Globus pallidus (tissue), 1 donor: ENCODE results near the gene KIF6.
"Not testable (repeated sequence)": the region's sequence is repeated elsewhere in the genome, so short reads cannot be mapped to it uniquely, and the experiment has no call there.

Experiments used
- DNase-seq: peaks from one replicate; pipeline ENCODE4 v3.0.0-alpha.2; 2015; ENCODE audit warnings: low spot score

Gene KIF6

GRCh38 chr6:39499053-39499452, 226.2 kb downstream of the KIF6 start:
- DNase-seq, result no peak

GRCh38 chr6:39498096-39498495, 227.1 kb downstream of the KIF6 start:
- no peak for DNase-seq

GRCh38 chr6:39496915-39497314, 228.3 kb downstream of the KIF6 start:
- DNase-seq, result no peak

- no peak for DNase-seq
Measured at GRCh38 chr6:39496456-39496855, 228.8 kb downstream of the KIF6 start.

GRCh38 chr6:39495640-39496039, 229.6 kb downstream of the KIF6 start:
- DNase-seq, result no peak

- no peak for DNase-seq
Measured at GRCh38 chr6:39494998-39495397, 230.2 kb downstream of the KIF6 start.

- DNase-seq, result no peak
Measured at GRCh38 chr6:39493777-39494176, 231.4 kb downstream of the KIF6 start.

GRCh38 chr6:39493174-39493573, 232.0 kb downstream of the KIF6 start:
- no peak for DNase-seq

- no peak for DNase-seq
Measured at GRCh38 chr6:39490108-39490507, 235.1 kb downstream of the KIF6 start.

GRCh38 chr6:39488255-39488879, 236.8 kb downstream of the KIF6 start:
- DNase-seq, result peak; percentile 3

GRCh38 chr6:39484276-39484675, 240.9 kb downstream of the KIF6 start:
- DNase-seq, result no peak

- not testable (repeated sequence) for DNase-seq
Measured at GRCh38 chr6:39479819-39480218, 245.4 kb downstream of the KIF6 start.

- no peak for DNase-seq
Measured at GRCh38 chr6:39476670-39477069, 248.5 kb downstream of the KIF6 start.

- no peak for DNase-seq
Measured at GRCh38 chr6:39476151-39476550, 249.1 kb downstream of the KIF6 start.

GRCh38 chr6:39471954-39472659, 253.1 kb downstream of the KIF6 start:
- no peak for DNase-seq

GRCh38 chr6:39470506-39470905, 254.7 kb downstream of the KIF6 start:
- DNase-seq, result no peak

- no peak for DNase-seq
Measured at GRCh38 chr6:39468385-39468784, 256.8 kb downstream of the KIF6 start.

GRCh38 chr6:39466631-39467030, 258.6 kb downstream of the KIF6 start:
- DNase-seq, result no peak

GRCh38 chr6:39465539-39465938, 259.7 kb downstream of the KIF6 start:
- no peak for DNase-seq

GRCh38 chr6:39464067-39464466, 261.1 kb downstream of the KIF6 start:
- no peak for DNase-seq

- no peak for DNase-seq
Measured at GRCh38 chr6:39453956-39454524, 271.2 kb downstream of the KIF6 start.

GRCh38 chr6:39453241-39453640, 272.0 kb downstream of the KIF6 start:
- no peak for DNase-seq

- DNase-seq, result no peak
Measured at GRCh38 chr6:39452306-39453145, 272.7 kb downstream of the KIF6 start.
